HG03442 (cell line): ENCODE measurements around the gene CETP.
A peak's percentile ranks its signal among the peaks of the same experiment; 100 is the strongest.
"Not testable (repeated sequence)": the region's sequence is repeated elsewhere in the genome, so short reads cannot be mapped to it uniquely, and the experiment has no call there.

Experiments used
- ATAC-seq: cut with Tn5 transposase; IDR thresholded peaks from one replicate; pipeline ENCODE4 v1.9.1; 2021; ENCODE audit warnings: mild to moderate bottlenecking, moderate library complexity; ENCODE audit not compliant: unreplicated experiment

CETP gene

GRCh38 chr16:56953006-56953405 lies 8.7 kb upstream of the CETP start:
- no peak for ATAC-seq

DNA sequence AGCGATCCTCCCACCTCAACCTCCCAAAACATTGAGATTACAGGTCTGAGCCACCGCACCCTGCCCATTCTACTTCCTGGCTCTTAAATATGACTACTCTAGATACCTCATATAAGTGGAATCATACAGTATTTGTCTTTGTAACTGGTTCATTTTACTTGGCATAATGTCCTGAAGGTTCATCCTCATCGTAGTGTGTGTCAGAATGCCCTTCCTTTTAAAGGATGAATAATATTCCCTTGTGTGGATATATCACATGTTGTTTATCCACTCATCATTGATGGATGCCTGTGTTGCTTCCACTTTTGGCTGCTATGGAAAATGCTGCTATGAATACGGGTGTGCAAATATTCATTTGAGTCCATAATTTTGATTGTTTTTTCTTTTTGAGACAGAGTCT lies 5.7 kb upstream of the CETP start:
- no peak for ATAC-seq

DNA sequence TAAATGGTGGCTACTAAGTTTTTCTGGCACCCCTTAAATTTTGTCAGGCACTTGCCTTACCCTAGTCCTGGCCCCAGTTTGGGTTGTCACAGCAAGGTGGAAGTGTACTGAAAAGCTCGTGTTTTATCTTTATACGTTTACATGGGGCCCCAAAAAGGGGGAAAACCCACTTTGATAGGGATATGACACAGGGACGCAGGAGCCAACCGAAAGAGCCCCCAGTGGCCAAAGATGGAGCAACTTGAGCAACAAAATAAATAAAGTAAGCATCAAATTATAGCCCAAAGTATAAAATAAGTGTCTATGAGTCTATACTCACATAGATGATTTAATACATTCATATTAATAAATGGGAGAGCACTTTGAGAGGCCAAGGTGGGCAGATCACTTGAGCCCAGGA lies 5.0 kb upstream of the CETP start:
- no peak for ATAC-seq

GRCh38 chr16:56960681-56961281 lies 969 bp upstream of the CETP start:
- no peak for ATAC-seq

- ATAC-seq: no peak
These were observed 364 bp upstream of the CETP start for GRCh38 chr16:56961386-56961785.

- ATAC-seq: peak; percentile 63
These were observed 2.7 kb downstream of the CETP start for GRCh38 chr16:56964243-56965148.

DNA sequence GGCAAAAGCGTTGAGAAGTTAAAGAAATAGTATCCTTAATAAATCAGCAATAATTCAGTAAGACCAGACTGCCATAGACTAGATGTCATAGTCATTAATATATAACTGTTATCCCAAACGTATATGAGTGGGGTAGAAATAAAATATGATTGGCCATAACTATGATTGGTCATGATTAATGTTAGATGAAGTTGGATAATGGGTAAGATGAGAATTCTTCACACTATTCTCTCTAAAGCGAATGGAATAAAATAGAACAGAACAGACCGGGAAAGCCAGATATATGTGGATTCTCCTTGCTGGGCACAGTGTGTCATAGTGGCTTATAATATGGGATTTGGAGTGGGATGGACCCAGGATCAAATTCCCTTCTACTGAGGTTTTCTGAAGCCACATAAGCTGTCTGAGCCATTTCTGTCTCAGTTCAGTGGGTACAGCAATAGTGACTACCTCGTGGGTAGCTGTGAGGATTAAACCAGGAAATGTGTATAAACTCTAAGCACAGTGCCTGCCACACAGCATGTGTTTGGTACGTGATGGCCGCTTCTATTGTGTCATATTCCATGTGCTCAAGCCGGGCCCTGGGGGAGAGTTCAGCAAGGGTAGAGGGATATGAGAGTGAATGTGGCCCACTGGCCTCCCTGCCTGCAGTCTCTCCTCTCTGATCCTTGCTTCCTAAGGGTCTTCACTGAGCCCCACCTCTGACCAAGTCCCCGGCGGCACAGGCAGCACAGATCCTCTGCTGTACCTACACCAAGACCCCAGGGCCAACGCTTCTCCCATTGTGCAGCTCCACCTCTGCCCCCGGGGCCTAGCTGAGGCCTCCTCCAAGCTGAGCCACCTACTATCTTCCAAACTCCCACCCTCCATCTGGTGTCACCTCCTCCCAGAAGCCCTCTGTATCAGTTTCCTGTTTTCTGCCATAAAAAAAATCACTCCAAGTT lies 3.7 kb downstream of the CETP start:
- ATAC-seq: no peak

- no peak for ATAC-seq
These were observed 4.3 kb downstream of the CETP start for GRCh38 chr16:56966093-56966475.

GRCh38 chr16:56967733-56968132 lies 6.0 kb downstream of the CETP start:
- ATAC-seq: no peak

- ATAC-seq: no peak
These were observed 8.0 kb downstream of the CETP start for GRCh38 chr16:56969769-56970168.

DNA sequence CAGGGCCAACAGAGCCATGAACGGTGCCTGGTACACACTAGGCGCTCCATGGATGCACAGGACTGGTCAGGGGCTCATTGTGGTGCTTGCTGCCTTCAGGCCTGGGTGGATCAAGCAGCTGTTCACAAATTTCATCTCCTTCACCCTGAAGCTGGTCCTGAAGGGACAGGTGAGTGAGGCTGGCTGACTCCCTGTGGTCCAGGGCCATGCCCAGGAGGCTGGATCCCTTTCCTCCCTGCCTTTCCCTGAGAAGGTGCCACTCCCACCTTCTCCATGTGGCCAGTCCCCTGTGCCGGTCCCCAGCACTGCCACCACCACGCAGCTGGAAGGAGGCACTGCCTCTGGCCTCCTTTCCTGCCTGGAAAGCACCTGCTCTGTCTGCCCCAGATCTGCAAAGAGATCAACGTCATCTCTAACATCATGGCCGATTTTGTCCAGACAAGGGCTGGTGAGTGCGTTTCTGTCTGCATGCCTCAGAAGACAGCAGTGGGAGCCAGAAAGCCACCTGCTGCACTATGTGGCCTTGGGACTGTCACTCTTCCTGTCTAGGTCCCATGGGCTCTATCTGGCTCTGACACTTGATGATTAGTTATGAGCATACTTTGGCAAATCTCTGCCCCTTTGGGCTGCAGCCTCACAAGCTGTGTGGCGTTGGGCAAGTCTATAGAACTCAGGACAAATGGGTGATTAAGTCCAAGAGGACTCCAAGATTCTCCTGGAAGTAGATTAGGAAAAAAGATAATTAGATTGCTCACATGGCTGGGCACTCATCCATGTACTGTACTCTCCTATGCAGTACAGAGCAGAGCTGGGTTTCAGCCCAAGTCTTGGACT lies 9.4 kb downstream of the CETP start:
- peak; percentile 72 for ATAC-seq

DNA sequence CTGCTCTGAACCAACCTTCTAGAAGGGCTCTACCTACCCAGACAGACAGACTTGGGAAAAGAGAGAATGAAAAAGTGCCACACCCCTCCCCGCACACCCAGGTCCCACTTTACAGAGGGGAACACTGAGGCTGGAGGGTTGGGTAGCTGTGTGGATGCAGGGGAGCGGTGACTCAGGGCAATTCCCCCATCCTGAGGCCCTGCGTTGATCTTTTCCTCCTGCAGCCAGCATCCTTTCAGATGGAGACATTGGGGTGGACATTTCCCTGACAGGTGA lies 10.0 kb downstream of the CETP start:
- ATAC-seq: no peak

DNA sequence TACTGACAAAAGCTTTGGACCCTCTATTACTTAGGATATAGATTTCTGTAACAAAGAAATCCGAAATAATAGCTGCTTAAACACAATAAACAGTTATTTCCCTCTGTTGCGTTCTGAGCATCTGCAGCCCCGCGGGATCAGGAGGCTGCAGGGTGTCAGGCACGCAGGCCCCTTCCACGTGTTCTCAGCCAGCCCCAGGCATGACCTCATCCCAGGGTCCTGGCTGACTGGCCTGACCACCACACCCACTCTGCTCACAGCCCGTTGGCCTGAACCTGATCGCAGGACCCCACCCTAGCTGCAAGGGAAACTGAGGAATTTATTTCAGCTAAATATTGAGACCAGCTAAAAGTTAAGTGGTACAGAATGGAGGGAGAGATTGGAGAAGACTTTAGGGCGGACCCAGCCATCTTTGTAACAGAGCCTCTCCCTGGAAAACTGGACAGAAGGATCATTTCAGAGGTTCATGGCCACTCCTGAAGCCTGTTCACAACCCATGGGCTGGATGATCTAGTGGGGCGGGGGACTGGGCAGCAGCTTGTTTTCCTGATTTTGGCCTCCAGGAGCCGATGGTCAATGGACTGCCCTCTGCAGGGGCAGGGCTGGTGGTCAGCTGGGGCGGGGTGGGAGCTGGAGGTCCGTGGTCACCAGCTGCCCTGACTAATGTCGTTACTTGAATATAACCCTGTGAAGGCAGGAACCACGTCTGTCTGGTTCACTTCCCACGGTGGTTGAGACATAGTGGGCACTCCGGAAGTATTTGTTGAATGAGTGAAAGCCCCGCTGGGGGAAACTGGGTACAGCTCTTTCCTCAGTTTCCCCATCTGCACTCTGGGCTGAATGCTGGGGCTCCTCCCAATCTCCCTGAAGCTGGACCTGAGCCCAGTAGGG lies 10.9 kb downstream of the CETP start:
- ATAC-seq: no peak

DNA sequence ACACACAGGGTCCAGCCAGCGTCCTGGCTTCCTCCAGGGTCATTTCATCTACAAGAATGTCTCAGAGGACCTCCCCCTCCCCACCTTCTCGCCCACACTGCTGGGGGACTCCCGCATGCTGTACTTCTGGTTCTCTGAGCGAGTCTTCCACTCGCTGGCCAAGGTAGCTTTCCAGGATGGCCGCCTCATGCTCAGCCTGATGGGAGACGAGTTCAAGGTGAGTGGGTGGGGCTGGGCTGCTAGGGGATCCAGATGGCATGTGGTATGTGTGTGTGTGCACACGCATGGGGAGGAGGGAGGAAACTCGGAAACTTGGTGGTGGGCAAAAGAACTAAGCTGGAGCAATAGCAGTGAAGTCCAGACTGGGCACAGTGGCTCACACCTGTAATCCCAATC lies 11.5 kb downstream of the CETP start:
- no peak for ATAC-seq

- ATAC-seq: not testable (repeated sequence)
These were observed 12.1 kb downstream of the CETP start for GRCh38 chr16:56973899-56974298.

- ATAC-seq: no peak
These were observed 13.0 kb downstream of the CETP start for GRCh38 chr16:56974549-56975300.

DNA sequence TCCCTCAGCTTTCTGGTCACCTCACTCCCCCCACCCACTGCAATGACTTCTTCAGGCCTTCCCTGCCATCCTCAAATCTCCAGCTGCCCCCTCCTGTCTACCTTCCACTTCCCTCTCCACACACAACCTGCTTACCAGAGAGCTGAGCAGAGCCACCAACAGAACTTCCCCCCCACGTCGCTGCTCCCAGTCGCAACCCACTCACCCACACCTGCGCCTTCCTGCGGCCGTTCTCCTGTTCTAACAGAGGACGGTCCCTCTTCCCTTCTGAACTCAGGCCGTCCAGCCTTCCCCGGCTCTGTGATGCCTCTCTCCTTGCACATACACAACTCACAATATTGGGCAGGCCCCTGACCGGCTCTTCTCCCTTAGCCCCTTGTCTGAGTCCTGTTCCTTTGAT lies 14.0 kb downstream of the CETP start:
- ATAC-seq: no peak

DNA sequence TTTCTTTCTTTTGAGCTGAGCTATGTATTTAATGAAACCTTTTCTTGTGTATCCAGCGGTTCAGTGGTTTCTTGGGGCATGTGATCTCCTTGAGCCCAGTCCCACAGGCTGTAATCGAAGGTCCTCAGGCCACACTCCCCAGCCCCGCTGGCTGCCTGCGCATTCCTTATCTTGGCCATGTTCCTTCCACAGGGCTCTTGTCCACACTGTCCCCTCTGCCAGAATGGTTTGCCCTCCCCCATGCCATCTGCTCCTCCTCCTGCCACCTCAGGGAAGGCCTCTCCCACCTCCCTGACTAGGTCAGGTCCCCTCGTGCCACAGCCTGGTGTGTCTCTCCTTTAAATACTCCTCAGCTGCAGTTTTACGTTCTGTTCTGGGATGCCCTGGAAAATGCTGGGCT lies 15.5 kb downstream of the CETP start:
- no peak for ATAC-seq

DNA sequence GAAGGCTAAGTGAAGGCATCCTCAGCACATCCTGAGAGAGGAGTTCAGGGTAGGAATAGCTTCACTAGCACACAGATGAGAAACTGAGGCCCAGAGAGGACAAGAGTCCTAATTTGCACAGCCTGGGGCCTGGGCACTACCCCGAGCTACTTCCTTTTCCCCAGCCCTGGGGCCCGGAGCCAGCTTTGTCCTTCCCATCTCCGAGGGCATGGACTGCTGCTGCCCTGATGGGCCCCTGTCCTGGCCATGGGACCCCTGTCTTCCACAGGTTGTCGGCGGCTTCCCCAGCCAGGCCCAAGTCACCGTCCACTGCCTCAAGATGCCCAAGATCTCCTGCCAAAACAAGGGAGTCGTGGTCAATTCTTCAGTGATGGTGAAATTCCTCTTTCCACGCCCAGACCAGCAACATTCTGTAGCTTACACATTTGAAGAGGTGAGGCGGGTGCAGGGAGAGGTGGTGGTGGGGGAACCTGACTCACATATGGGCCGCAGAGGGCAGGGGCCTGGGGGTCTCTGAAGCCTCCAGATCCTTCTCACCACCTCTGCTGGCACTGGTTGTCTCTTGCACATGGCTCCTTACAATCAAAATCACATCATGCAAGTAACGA lies 16.2 kb downstream of the CETP start:
- ATAC-seq: no peak
